Panc1 (cell line): ENCODE results near the gene TP73. TPM values are rescaled to one million over a fixed set of nuclear protein-coding genes. Genes with fewer than 3 reads are reported as not detected.

Experiments
- ATAC-seq: fragments of 200-7000 bp; cut with Tn5 transposase; 2 replicates; pipeline ENCODE4 v1.9.1; 2020; ENCODE audit warnings: mild to moderate bottlenecking, moderate library complexity
- BruUV-seq: library from RNA; stranded (reverse); fragments of 400-500 nt; replicated peaks from 2 replicates; lab custom pipeline; 2021; lab: Mats Ljungman, UMichigan
- CTCF ChIA-PET: fragments of 300-600 bp; sonication (Branson Sonifier 250); formaldehyde crosslinking; loops from one replicate; lab custom pipeline; 2022; ENCODE audit warnings: antibody characterized with exemption; lab: Charles Lee
- POLR2A ChIA-PET: fragments of 300-600 bp; sonication (Branson Sonifier 250); formaldehyde crosslinking; loops from one replicate; lab custom pipeline; 2022; ENCODE audit warnings: antibody characterized with exemption; lab: Charles Lee
- DNase-seq: peaks from one replicate; pipeline ENCODE4 v3.0.0-alpha.2; 2010; ENCODE audit warnings: low read depth, low spot score
- H3K27ac ChIP-seq: 2 replicates; pipeline ENCODE4 v1.5.1; 2011; ENCODE audit warnings: mild to moderate bottlenecking, low read length, inconsistent platforms
- H3K27me3 ChIP-seq: fragments of 200-500 bp; sonication (Bioruptor generic); 2 replicates; pipeline ENCODE4 v1.6.0; 2014; ENCODE audit warnings: low read length, inconsistent platforms; ENCODE audit not compliant: control insufficient read depth, insufficient read depth
- H3K36me3 ChIP-seq: fragments of 200-500 bp; sonication (Bioruptor generic); 2 replicates; pipeline ENCODE4 v1.5.1; 2014; ENCODE audit warnings: inconsistent platforms, mild to moderate bottlenecking, low read length, moderate library complexity; ENCODE audit not compliant: control insufficient read depth, insufficient read depth
- H3K4me1 ChIP-seq: 2 replicates; pipeline ENCODE4 v1.5.1; 2011; ENCODE audit warnings: inconsistent platforms, mild to moderate bottlenecking, low read length, moderate library complexity; ENCODE audit not compliant: control insufficient read depth, insufficient read depth
- H3K4me3 ChIP-seq, 2 experiments: 2 replicates each; pipeline ENCODE4 v1.5.1; 2011 to 2012; ENCODE audit warnings: low read depth in 2 of 2, low read length in 2 of 2, mild to moderate bottlenecking in 2 of 2, inconsistent platforms in 1 of 2, moderate library complexity in 1 of 2
- H3K9me3 ChIP-seq: fragments of 200-500 bp; sonication (Bioruptor generic); 2 replicates; pipeline ENCODE4 v1.5.1; 2014; ENCODE audit warnings: low read depth, mild to moderate bottlenecking, inconsistent platforms, low read length, moderate library complexity; ENCODE audit not compliant: control insufficient read depth, insufficient read depth
- CTCF ChIP-seq: fragments of 450-650 bp; IDR thresholded peaks from 2 replicates; pipeline ENCODE4 v1.5.1; 2017; ENCODE audit warnings: mild to moderate bottlenecking
- POLR2AphosphoS5 ChIP-seq: IDR thresholded peaks from 2 replicates; pipeline ENCODE4 v1.6.1; 2012; ENCODE audit warnings: mild to moderate bottlenecking, low read depth, low read length, moderate library complexity
- REST ChIP-seq, 2 experiments: IDR thresholded peaks; 2 replicates each; pipeline ENCODE4 v1.6.1; 2011 to 2012; ENCODE audit warnings: low read depth in 2 of 2, control low read depth in 1 of 2, low read length in 1 of 2, mild to moderate bottlenecking in 1 of 2, moderate library complexity in 1 of 2; ENCODE audit not compliant: insufficient read depth in 1 of 2
- SIN3A ChIP-seq: IDR thresholded peaks from 2 replicates; pipeline ENCODE4 v1.6.1; 2012; ENCODE audit warnings: low read depth, mild to moderate bottlenecking, low read length, moderate library complexity, borderline replicate concordance; ENCODE audit not compliant: insufficient read depth
- TCF7L2 ChIP-seq: IDR thresholded peaks from 2 replicates; pipeline ENCODE4 v1.6.1; 2011; ENCODE audit warnings: mild to moderate bottlenecking, low read depth, low read length, inconsistent platforms
- in situ Hi-C: cut with HindIII; loops from 2 replicates; pipeline ENCODE4 v1.10.0; 2016; ENCODE audit warnings: low sequenced_read_pairs, low pct_unique_long_range_greater_than_20kb
- intact Hi-C: fragments of 100-400 bp; cut with micrococcal nuclease; formaldehyde crosslinking; loops from one replicate; pipeline ENCODE4 v1.10.0; 2022; ENCODE audit not compliant: unreplicated experiment
- total RNA-seq: library from RNA; stranded (reverse); gene quantifications from one replicate; pipeline ENCODE4 v1.2.1, GENCODE V29; 2021; ENCODE audit not compliant: unreplicated experiment

Gene TP73
- total RNA-seq, 1 experiment from 2014 or later = 4.7 TPM

GRCh38 chr1:3734602-3735001, 82.3 kb downstream of the TP73 start:
- no peaks in the 10 kb centered on the region for H3K9me3 ChIP-seq
- no peak overlapping the region for H3K27ac ChIP-seq
- TF ChIP-seq REST (IDR thresholded peaks at IDR 0.05; ENCODE audit: insufficient read depth in 1 of 2, low read depth in 2 of 2, low read length in 1 of 2) (no peak), TCF7L2 (no peak), SIN3A (no peak), POLR2AphosphoS5 (no peak), CTCF (no peak)
- ChIA-PET CTCF (interaction anchor here (1.0 kb wide), 1 partner anchor 13 kb away, joined by 3 read pairs; no protein-coding TSS in a partner anchor), POLR2A (no interaction called here)
- H3K36me3 ChIP-seq = no peaks in the 10 kb centered on the region; the same call in 1 of the 2 replicates
- no TSS peak for BruUV-seq
- H3K4me3 ChIP-seq = no peak overlapping the region
- in situ Hi-C loops = no loop called here
- ATAC-seq = no peak
- DNase-seq = no peak
- no peaks in the 10 kb centered on the region for H3K27me3 ChIP-seq
- intact Hi-C loops = no loop called here
- no peaks in the 10 kb centered on the region; the same call in 1 of the 2 replicates for H3K4me1 ChIP-seq

GRCh38 chr1:3735027-3735681, 82.8 kb downstream of the TP73 start:
- Histone ChIP-seq H3K9me3 (no peaks in the 10 kb centered on the region), H3K27ac (no peak overlapping the region), H3K4me1 (no peaks in the 10 kb centered on the region; the same call in 1 of the 2 replicates), H3K27me3 (no peaks in the 10 kb centered on the region), H3K36me3 (no peaks in the 10 kb centered on the region; the same call in 1 of the 2 replicates), H3K4me3 (no peak overlapping the region)
- no peak for ATAC-seq
- POLR2A ChIA-PET = no interaction called here
- in situ Hi-C loops = no loop called here
- intact Hi-C loops = no loop called here
- BruUV-seq = no TSS peak
- CTCF ChIA-PET = interaction anchor here (1.0 kb wide), 1 partner anchor 14 kb away, joined by 3 read pairs; no protein-coding TSS in a partner anchor
- DNase-seq = no peak
- TF ChIP-seq TCF7L2 (no peak), POLR2AphosphoS5 (no peak), REST (IDR thresholded peaks at IDR 0.05; ENCODE audit: insufficient read depth in 1 of 2, low read depth in 2 of 2, low read length in 1 of 2) (no peak), SIN3A (no peak), CTCF (no peak)
